ENCODE results near the gene PATE3.

The PATE3 gene, protein sequence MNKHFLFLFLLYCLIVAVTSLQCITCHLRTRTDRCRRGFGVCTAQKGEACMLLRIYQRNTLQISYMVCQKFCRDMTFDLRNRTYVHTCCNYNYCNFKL

GRCh38 chr11:125787827-125788226 lies at the start of gene PATE3:
TSS of gene PATE3 (plus strand) at chr11:125788127. CDS start at chr11:125788152, 25 bp downstream.
- no peak for DNase-seq

DNA sequence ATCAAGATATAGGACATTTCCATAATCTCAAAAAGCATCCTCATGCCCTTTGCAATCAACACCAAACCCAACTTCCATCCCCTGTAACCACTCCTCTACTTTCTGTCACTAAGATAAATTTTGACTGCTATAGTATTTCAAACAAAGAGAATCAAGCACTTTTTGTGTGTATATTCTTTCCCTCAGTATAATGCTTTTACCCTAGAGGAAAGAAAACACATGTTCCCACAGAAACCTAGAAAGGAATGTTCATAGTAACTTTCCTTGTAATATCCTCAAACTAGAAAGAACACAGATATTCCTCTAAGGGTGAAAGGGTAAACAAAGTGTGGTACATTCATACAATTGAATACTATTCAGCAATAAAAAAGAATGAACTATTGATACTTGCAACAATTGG lies 47.3 kb upstream of the PATE3 start:
- DNase-seq = no peak

DNA sequence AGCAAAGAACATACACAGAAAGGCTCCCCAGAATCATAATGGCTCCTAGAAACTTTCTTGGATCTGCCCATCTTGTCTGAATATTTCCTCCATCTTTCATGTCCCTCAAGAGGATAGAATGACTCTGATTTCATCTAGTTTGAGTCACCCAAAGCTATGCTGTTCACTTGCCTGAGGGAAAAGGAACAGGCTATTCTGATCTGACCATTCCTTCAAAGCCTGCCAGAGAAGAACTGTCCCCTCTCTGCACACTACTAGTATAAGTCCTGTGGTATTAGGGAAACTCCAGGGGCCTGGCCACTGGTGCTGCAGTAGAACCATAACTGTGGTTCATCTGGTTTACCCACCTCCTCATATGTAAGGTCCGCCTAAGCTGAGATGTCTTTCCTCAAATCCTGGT lies 44.2 kb upstream of the PATE3 start:
- no peak for DNase-seq

GRCh38 chr11:125745979-125746378 lies 41.9 kb upstream of the PATE3 start, which contains the start of gene PATE1:
TSS of gene PATE1 (plus strand) at chr11:125746279. CDS start at chr11:125746305, 26 bp downstream.
- no peak for DNase-seq

DNA sequence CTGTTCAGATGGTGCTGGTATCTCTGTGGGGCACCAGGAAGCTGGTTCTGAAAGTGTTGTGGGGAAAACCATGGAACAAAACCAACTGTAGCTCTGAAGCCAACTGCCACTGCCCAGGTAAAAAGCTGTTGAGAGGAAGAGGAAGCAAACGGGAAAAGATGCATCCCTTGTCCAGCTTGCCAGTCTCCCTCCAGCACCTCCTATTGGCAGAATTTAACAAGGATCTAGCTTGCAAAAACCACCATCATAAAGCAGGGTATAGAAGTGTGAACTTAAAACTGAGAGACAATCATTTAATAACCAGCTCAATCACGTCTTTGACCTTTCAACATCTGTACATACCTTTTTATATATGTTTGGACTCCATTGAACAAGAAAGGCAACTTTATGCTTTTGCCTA lies 37.3 kb upstream of the PATE3 start:
- no peak for DNase-seq

GRCh38 chr11:125756050-125756449 lies 31.9 kb upstream of the PATE3 start:
- DNase-seq = no peak

GRCh38 chr11:125762445-125762844 lies 25.5 kb upstream of the PATE3 start:
- no peak for DNase-seq

GRCh38 chr11:125763483-125763882 lies 24.4 kb upstream of the PATE3 start:
- no peak for DNase-seq

DNA sequence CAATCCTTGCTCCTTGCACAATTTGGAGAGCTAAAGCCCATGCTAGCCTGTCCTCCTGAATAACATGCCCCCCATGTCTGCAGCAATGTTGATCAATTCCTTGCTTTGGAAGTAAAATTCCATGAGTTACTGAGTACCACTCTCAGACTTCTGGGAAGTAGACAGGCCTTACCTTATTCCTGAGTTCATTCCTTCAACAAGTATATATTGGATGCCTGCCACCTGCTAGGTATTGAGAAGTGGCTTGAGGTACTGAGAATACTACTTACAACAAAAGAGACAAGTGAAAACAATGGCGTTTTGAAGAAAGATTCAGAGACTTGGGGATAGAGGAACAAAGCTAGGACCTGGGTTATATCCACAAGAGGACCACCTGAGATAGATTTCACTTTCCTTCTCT lies 21.7 kb upstream of the PATE3 start:
- no peak for DNase-seq

DNA sequence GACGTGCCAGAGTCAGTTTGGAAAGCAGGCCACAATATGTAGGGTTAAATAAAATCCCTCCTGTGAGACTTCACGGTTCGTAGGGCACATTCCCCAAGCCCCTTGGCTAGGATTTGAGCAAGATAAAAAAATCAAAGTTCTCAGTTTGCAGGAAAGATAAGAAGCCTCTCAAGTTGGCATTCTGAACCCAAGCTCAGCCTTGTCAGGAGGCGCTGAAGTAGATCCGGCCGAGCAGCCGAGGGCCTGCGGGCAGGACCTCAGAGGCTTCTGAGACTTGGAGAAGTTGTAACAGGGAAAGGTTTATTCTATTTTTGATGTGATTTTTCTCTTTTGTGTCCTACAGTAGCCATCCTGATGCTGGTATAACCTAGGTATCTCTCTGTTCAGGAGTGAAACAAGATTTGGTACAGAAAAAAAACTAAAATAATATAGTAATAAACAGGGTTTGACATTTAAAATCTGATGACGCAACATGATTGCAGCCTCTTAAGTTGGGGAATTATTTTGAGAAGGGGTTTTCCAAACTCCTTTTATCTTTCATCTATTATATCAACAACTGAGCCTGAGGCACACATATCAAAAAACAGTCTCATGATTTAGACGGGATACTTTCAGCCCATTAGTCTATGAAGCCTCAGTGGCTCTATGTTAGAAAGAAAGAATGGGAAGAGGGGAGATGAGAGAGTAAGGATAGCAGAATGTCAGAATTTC lies 19.4 kb upstream of the PATE3 start:
- no peak for DNase-seq

GRCh38 chr11:125770583-125770982 lies 17.3 kb upstream of the PATE3 start:
- no peak for DNase-seq

DNA sequence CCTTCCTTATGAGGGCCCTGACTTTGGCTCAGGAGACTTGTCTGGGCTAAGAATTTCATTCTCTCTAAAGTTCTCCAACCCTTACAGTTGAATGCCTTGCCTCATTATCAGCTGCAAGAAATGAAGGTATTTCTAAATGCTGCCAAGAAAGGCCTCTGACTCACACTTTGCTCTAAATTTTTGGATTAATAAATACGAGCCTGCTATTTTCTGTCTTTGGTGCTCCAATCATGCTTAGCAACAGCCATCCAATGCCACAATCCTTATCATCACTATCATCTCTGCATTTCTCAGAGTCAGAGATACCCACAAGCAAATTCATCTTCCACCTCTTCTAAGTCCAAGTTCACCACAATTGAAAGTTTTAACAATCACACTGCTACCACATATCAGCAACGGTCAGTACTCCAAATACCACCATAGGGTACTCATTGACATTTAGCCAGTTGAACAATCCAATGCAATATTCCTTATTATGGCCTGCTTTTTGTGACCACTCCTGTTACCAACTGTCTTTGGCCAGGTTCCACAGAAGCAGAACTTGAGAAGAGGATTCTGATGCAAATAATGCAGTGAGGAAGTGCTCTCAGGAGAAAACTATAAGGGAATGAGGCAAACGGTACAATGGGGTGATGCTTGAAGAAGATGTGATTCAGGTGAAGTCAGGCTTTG lies 15.0 kb upstream of the PATE3 start:
- no peak for DNase-seq

GRCh38 chr11:125773516-125773915 lies 14.4 kb upstream of the PATE3 start:
- DNase-seq = no peak

DNA sequence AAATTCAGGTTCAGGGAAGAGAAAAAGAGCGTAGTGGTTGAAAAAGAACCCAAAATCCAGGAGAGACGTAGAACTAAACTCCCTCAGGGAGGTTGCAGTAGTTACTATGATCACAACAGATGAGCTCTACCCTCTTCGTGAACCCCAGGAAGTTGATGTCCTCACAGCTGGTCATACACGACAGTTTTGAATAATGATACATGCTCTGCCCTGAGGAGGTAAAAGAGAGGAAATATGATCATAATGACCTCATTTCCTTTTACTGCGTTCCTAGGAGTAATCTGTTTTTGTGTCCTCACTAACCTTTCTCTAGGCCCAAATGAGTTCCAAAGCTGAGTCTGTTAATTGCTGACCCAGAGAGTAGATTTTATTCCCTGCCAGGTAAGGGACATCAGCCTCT lies 10.6 kb upstream of the PATE3 start:
- DNase-seq = no peak

GRCh38 chr11:125778728-125779127 lies 9.2 kb upstream of the PATE3 start, which contains the start of gene PATE2:
TSS of gene PATE2 (minus strand) at chr11:125778828. CDS start at chr11:125778773, 55 bp downstream.
- no peak for DNase-seq

DNA sequence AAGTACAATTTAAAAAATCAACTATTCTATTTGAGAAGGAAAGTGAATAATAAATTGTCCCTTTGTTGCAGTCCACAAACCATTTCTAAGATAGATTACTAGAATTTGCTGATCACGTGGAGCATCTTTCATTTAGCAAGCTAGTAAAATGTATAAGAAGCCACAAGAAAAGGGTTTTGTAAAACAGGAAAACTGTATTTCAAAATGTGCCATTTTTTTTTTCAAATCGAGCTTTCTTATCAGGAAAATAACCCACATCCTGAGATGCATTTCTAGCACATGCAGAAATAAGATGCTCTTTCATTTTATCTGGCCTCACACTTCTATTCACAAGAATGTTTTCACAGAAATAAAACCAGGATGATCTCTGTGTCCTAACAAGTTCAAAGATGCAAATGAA lies 3.2 kb upstream of the PATE3 start:
- DNase-seq = no peak

- no peak for DNase-seq
These were observed 2.9 kb downstream of the PATE3 start for GRCh38 chr11:125790825-125791224.

DNA sequence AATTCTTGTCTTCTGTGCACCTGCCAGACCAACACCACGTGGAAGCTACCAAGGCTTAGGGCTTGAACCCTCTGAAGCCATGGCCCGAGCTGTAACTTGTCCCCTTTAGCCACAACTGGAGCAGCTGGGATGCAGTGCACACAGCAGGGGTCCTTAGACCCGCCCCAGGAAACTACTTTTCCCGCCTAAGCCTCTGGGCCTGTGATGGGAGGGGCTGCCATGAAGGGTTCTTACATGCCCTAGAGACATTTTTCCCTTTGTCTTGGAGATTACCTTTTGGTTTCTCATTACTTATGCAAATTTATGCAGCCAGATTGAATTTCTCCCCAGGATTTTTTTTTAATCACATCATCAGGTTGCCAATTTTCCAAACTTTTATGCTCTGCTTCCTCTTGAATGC lies 9.7 kb downstream of the PATE3 start:
- DNase-seq = no peak

- no peak for DNase-seq
These were observed 11.9 kb downstream of the PATE3 start for GRCh38 chr11:125799808-125800207.

DNA sequence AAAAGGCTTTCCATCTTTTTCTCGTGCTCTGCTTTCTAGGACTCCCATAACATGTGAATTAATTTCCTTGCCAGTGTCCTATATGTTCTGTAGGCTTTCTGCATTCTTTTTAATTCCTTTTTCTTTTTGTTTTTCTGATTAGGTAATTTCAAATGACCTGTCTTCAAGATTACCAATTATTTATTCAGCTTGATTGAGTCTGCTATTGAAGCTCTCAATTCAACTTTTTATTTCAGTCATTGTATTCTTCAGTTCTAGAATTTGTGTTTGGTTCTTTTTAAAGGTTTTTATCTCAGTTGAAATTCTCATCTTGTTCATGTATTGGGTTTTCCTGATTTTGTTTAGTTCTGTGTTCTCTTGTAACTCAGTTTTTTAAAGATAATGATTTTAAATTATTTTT lies 14.5 kb downstream of the PATE3 start:
- no peak for DNase-seq

- DNase-seq = no peak
These were observed 20.0 kb downstream of the PATE3 start for GRCh38 chr11:125807909-125808308.

GRCh38 chr11:125833016-125833415 lies 45.1 kb downstream of the PATE3 start, which contains the start of gene PATE4:
TSS of gene PATE4 (plus strand) at chr11:125833316. CDS start at chr11:125833360, 44 bp downstream.
- no peak for DNase-seq

DNA sequence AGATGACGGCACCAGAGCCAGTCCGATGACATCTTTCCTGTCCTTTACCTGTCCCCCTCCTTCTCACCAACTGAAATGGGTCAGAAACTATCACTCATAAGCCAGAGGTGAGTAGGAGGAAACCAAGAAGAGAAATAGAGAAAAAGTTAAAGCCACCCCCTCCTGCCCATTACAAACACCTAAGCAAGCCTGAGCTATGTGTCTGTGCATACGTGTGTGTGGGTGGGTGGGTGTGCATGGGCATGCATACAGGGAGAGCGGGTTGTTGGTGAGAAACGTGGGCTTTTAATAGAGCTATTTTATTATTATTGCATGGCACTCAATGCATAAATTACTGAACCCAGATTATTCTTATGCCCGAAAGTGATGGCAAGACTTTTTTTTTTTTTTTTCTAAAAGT lies 47.8 kb downstream of the PATE3 start:
- DNase-seq = no peak

Data from right forelimb (tissue), 1 donor.